NT2/D1 (cell line): ENCODE data around the gene TAGAP.

ENCODE experiments used
- SUZ12 ChIP-seq: IDR thresholded peaks from 2 replicates; pipeline ENCODE4 v1.6.1; 2011; ENCODE audit not compliant: insufficient read length, insufficient read depth; ENCODE audit errors: extremely low read depth
- YY1 ChIP-seq: IDR thresholded peaks from 2 replicates; pipeline ENCODE4 v1.6.1; 2011; ENCODE audit not compliant: insufficient read length, insufficient read depth
- ZNF274 ChIP-seq: IDR thresholded peaks from 2 replicates; pipeline ENCODE4 v1.6.1; 2011; ENCODE audit warnings: mild to moderate bottlenecking, low read depth, low read length

DNA sequence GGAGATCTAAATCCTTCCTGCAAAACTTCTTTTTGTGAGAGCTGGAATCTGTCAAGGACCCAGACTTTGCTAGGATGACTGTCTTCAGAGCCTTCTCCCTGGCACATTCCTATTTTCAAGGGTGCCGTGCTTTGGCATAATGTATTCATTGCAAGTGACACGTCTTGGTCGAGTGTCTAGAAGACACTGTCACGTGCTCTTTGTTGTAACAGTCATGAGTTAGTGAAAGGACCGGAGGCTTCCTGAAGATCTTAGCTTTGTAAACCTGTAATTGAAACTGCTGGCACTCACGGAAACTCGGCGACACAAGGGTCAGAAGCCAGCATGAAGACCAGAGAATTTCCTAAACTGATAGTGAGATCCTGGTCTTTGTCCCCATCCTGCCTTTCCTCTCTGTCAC lies 19.7 kb upstream of the TAGAP start:
- TF ChIP-seq YY1 = no peak
- no peak for TF ChIP-seq SUZ12
- TF ChIP-seq ZNF274 = no peak
